ENCODE results near the gene MEGF11. TPM values are rescaled to one million over a fixed set of nuclear protein-coding genes. Genes with fewer than 3 reads are reported as not detected.

Gene MEGF11
- total RNA-seq, 2 experiments from 2014 or later: 3.3 to 6.8 TPM

DNA sequence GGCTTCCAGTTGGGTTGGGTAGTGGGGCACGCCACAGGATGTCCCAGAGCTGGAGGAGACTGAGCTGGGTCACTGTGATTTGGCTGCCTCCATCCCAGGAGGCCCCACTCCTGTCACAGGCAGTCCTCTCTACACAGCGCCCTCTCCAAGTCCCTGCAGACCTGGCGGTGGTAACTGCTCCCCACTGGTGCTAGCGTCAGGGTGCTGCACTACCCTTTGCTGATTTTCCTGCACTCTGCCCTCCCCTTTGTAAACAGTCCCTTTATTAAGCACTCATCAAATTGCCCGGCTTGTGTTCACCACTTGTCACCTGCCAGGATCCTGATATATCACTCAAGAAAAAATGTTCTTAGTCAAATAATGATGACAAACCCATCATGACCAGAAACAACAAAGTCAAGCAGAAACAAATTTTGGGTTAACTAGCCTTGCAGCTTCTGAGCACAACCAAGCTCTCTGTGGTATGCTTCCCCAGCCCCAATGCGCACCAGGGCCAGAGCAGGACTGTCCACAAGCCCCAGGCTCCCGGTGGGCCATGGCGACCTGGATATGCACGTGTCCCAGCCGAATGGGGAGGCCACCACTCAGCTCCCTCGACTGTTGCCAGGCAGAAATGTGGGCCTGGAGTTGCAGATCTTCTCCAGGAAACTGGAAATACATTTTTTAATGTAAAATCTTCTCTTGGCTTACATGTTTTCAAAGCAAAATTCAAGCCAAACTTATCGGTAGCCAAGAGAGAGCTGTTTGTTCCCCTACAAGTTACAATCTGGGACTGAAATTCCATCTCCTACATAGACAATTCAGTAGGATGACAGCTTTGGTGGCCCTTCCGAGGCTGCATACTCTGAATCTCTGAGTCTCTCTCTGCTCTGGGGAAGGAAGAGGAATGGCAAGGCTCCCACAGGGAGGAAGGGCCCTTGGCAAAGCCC is 24.5 kb downstream of the MEGF11 start:
- no peak for DNase-seq (ENCODE audit: low spot score)
- no peaks in the 10 kb centered on the region for H3K79me2 ChIP-seq (ENCODE audit: insufficient read depth, low read depth, low read length)
- H3K4me3 ChIP-seq (ENCODE audit: low read depth, low read length, poor library complexity, severe bottlenecking): no peak overlapping the region
- H3K9me2 ChIP-seq (ENCODE audit: insufficient read depth, low read length): no peaks in the 10 kb centered on the region
- no peaks in the 10 kb centered on the region for H3K36me3 ChIP-seq (ENCODE audit: insufficient read depth, low read length)
- ChIA-PET CTCF (ENCODE audit: unreplicated experiment) (interaction anchor here (0.6 kb wide), 1 partner anchor 64 kb away, joined by 3 read pairs; no protein-coding TSS in a partner anchor), POLR2A (interaction anchor here (0.6 to 1.0 kb wide), 2 partner anchors 16 to 1748 kb away, joined by 3 read pairs; no protein-coding TSS in a partner anchor)
- intact Hi-C loops (cut with micrococcal nuclease; ENCODE audit: unreplicated experiment): no loop called here
- BruUV-seq (replicated peaks): no TSS peak
- peak overlapping the region; percentile 45 for H3K4me2 ChIP-seq (ENCODE audit: low read length)
- peaks cover 15% of the 10 kb centered on the region for H3K4me1 ChIP-seq (ENCODE audit: insufficient read depth, low read length, poor library complexity, severe bottlenecking)
- H2AFZ ChIP-seq (ENCODE audit: low read length): peak overlapping the region; percentile 95
- H3K9me3 ChIP-seq (ENCODE audit: low read length): no peaks in the 10 kb centered on the region
- no peak overlapping the region for H3K27ac ChIP-seq (ENCODE audit: low read depth, low read length, poor library complexity, severe bottlenecking)
- H4K20me1 ChIP-seq (ENCODE audit: insufficient read depth, low read length): no peaks in the 10 kb centered on the region
- TF ChIP-seq, protein P1, sequence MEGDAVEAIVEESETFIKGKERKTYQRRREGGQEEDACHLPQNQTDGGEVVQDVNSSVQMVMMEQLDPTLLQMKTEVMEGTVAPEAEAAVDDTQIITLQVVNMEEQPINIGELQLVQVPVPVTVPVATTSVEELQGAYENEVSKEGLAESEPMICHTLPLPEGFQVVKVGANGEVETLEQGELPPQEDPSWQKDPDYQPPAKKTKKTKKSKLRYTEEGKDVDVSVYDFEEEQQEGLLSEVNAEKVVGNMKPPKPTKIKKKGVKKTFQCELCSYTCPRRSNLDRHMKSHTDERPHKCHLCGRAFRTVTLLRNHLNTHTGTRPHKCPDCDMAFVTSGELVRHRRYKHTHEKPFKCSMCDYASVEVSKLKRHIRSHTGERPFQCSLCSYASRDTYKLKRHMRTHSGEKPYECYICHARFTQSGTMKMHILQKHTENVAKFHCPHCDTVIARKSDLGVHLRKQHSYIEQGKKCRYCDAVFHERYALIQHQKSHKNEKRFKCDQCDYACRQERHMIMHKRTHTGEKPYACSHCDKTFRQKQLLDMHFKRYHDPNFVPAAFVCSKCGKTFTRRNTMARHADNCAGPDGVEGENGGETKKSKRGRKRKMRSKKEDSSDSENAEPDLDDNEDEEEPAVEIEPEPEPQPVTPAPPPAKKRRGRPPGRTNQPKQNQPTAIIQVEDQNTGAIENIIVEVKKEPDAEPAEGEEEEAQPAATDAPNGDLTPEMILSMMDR (conservative IDR thresholded peaks at IDR 0.05; ENCODE audit: low read length): no peak
- no peak for TF ChIP-seq EZH2phosphoT487 (IDR thresholded peaks at IDR 0.05; ENCODE audit: borderline replicate concordance, low read depth, low read length)

DNA sequence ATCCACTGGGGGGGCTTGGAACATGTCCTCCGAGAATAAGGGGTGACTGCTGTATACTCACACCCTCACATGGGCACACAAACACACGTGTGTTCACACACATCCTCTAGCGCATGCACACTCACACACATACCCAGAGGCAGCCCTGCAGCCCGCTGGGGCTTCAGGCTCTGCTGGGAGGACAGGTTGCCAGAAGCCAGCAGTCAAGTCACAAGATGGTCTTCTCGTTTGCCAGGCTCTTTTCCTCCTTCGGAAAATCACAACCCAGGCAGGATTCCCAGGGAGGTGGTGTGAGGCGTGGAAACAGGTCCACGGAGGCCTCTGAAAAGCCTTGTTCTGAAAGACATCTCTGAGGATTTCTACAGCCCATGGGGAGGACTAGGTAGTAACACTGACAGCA is 26.8 kb downstream of the MEGF11 start:
- Histone ChIP-seq H3K4me1 (ENCODE audit: insufficient read depth, low read length, poor library complexity, severe bottlenecking) (peaks cover 15% of the 10 kb centered on the region), H3K9me3 (ENCODE audit: low read length) (no peaks in the 10 kb centered on the region), H3K4me3 (ENCODE audit: low read depth, low read length, poor library complexity, severe bottlenecking) (no peak overlapping the region), H3K79me2 (ENCODE audit: insufficient read depth, low read depth, low read length) (no peaks in the 10 kb centered on the region), H3K27ac (ENCODE audit: low read depth, low read length, poor library complexity, severe bottlenecking) (no peak overlapping the region), H3K9me2 (ENCODE audit: insufficient read depth, low read length) (no peaks in the 10 kb centered on the region), H3K36me3 (ENCODE audit: insufficient read depth, low read length) (no peaks in the 10 kb centered on the region), H2AFZ (ENCODE audit: low read length) (no peak overlapping the region), H3K4me2 (ENCODE audit: low read length) (no peak overlapping the region), H4K20me1 (ENCODE audit: insufficient read depth, low read length) (no peaks in the 10 kb centered on the region)
- TF ChIP-seq, protein P1 (conservative IDR thresholded peaks at IDR 0.05; ENCODE audit: low read length): no peak
- no peak for TF ChIP-seq EZH2phosphoT487 (IDR thresholded peaks at IDR 0.05; ENCODE audit: borderline replicate concordance, low read depth, low read length)
- intact Hi-C loops (cut with micrococcal nuclease; ENCODE audit: unreplicated experiment): no loop called here
- no peak for DNase-seq (ENCODE audit: low spot score)
- POLR2A ChIA-PET: no interaction called here
- CTCF ChIA-PET (ENCODE audit: unreplicated experiment): no interaction called here
- no TSS peak for BruUV-seq (replicated peaks)
